Endothelial cell of umbilical vein (primary cell): ENCODE results near the gene ITPR1. TPM values are rescaled to one million over a fixed set of nuclear protein-coding genes. Genes with fewer than 3 reads are reported as not detected.

Source experiments
- BruUV-seq: library from RNA; stranded (reverse); fragments of 400-500 nt; replicated peaks from 2 replicates; lab custom pipeline; 2021; lab: Mats Ljungman, UMichigan
- CTCF ChIA-PET: fragments of 300-600, 350-600 bp; sonication (Branson Sonifier 250); formaldehyde crosslinking; loops from one replicate; lab custom pipeline; 2021; ENCODE audit warnings: antibody characterized with exemption, inconsistent platforms; lab: Charles Lee
- POLR2A ChIA-PET: fragments of 300-600, 350-600 bp; sonication (Branson Sonifier 250); formaldehyde crosslinking; loops from one replicate; lab custom pipeline; 2021; ENCODE audit warnings: antibody characterized with exemption, inconsistent platforms; lab: Charles Lee
- DNase-seq: peaks from one replicate; pipeline ENCODE4 v3.0.0-alpha.2; 2011; ENCODE audit warnings: low read depth, low spot score
- FAIRE-seq: peaks from 2 replicates; lab custom pipeline; 2011; peaks lifted over from hg19 to GRCh38; lab: Jason Lieb, UNC
- H2AFZ ChIP-seq: 2 replicates; pipeline ENCODE4 v1.6.0; 2012; ENCODE audit warnings: low read depth, low read length, control low read depth, inconsistent platforms
- H3K27ac ChIP-seq: 2 replicates; pipeline ENCODE4 v1.5.1; 2011; ENCODE audit warnings: low read depth, mild to moderate bottlenecking, control low read depth, low read length, moderate library complexity; ENCODE audit not compliant: insufficient read depth
- H3K27me3 ChIP-seq, 2 experiments: 2 replicates each; pipeline versions ENCODE4 v1.6.0 to v1.6.1; 2011; ENCODE audit warnings: low read length in 2 of 2, mixed read lengths in 1 of 2; ENCODE audit not compliant: control insufficient read depth in 2 of 2, insufficient read depth in 2 of 2
- H3K36me3 ChIP-seq, 2 experiments: 2 replicates in 1 of 2; 3 replicates in 1 of 2; pipeline ENCODE4 v1.5.1; 2011; ENCODE audit warnings: low read length in 2 of 2, mild to moderate bottlenecking in 1 of 2, moderate library complexity in 1 of 2; ENCODE audit not compliant: control insufficient read depth in 2 of 2, insufficient read depth in 2 of 2; ENCODE audit errors: extremely low read depth in 1 of 2
- H3K4me1 ChIP-seq: 3 replicates; pipeline ENCODE4 v1.5.1; 2011; ENCODE audit warnings: mild to moderate bottlenecking, low read length; ENCODE audit not compliant: control insufficient read depth, insufficient read depth; ENCODE audit errors: extremely low read depth
- H3K4me2 ChIP-seq: 2 replicates; pipeline ENCODE4 v1.6.1; 2011; ENCODE audit warnings: low read length, control low read depth, mixed read lengths; ENCODE audit not compliant: insufficient read depth
- H3K4me3 ChIP-seq, 3 experiments: fragments of 200-600 bp in 1 of 3; sonication (generic), shearing (Covaris generic) in 1 of 3; replicated peaks in 1 of 3; 2 replicates each; pipeline ENCODE4 v1.5.1; 2011 to 2016; ENCODE audit warnings: control low read depth in 3 of 3, low read length in 3 of 3, mild to moderate bottlenecking in 2 of 3, inconsistent platforms in 1 of 3, low read depth in 1 of 3, moderate library complexity in 1 of 3; ENCODE audit not compliant: insufficient read depth in 1 of 3
- H3K79me2 ChIP-seq: 2 replicates; pipeline ENCODE4 v1.6.0; 2012; ENCODE audit warnings: low read length, inconsistent platforms; ENCODE audit not compliant: control insufficient read depth, insufficient read depth
- H3K9ac ChIP-seq: replicated peaks from 2 replicates; pipeline ENCODE3; 2011; ENCODE audit warnings: low read length, control low read depth; ENCODE audit not compliant: insufficient read depth; ENCODE audit errors: extremely low read depth
- H3K9me1 ChIP-seq: replicated peaks from 3 replicates; pipeline ENCODE4 v1.6.0; 2011; ENCODE audit warnings: mild to moderate bottlenecking, low read length; ENCODE audit not compliant: control insufficient read depth, insufficient read depth; ENCODE audit errors: extremely low read depth
- H3K9me3 ChIP-seq: replicated peaks from 2 replicates; pipeline ENCODE4 v1.5.1; 2012; ENCODE audit warnings: low read length, inconsistent platforms; ENCODE audit not compliant: control insufficient read depth, insufficient read depth
- H4K20me1 ChIP-seq: replicated peaks from 2 replicates; pipeline ENCODE3; 2011; ENCODE audit warnings: mild to moderate bottlenecking, low read length; ENCODE audit not compliant: control insufficient read depth, insufficient read depth; ENCODE audit errors: extremely low read depth
- EZH2 ChIP-seq: IDR thresholded peaks from 2 replicates; pipeline ENCODE4 v1.6.1; 2012; ENCODE audit warnings: borderline replicate concordance, low read depth, mild to moderate bottlenecking, moderate library complexity, low read length, inconsistent platforms; ENCODE audit not compliant: severe bottlenecking
- FOS ChIP-seq: IDR thresholded peaks from 2 replicates; pipeline ENCODE4 v1.6.1; 2011; ENCODE audit warnings: mild to moderate bottlenecking, low read length, moderate library complexity, borderline replicate concordance; ENCODE audit not compliant: insufficient read depth
- GATA2 ChIP-seq: IDR thresholded peaks from 2 replicates; pipeline ENCODE4 v1.7.0; 2011; ENCODE audit warnings: low read depth, mild to moderate bottlenecking, moderate library complexity, mixed read lengths, low read length; ENCODE audit not compliant: insufficient read length, insufficient read depth
- JUN ChIP-seq: IDR thresholded peaks from 2 replicates; pipeline ENCODE4 v1.6.1; 2011; ENCODE audit warnings: borderline replicate concordance, low read depth; ENCODE audit not compliant: insufficient read length, insufficient read depth
- MAX ChIP-seq: IDR thresholded peaks from 2 replicates; pipeline ENCODE4 v1.6.1; 2011; ENCODE audit not compliant: insufficient read depth, insufficient read length
- MYC ChIP-seq: IDR thresholded peaks from one replicate; pipeline ENCODE4 v1.6.1; 2011; ENCODE audit warnings: mild to moderate bottlenecking, low read depth, low read length
- POLR2A ChIP-seq: IDR thresholded peaks from 2 replicates; pipeline ENCODE4 v1.6.1; 2012; ENCODE audit warnings: low read depth, mild to moderate bottlenecking, control low read depth, low read length
- POLR2AphosphoS5 ChIP-seq: IDR thresholded peaks from 2 replicates; pipeline ENCODE4 v1.6.1; 2012; ENCODE audit warnings: low read depth, mild to moderate bottlenecking, control low read depth, low read length, moderate library complexity; ENCODE audit not compliant: insufficient read depth
- dilution Hi-C: fragments of 300-500 bp; cut with MboI; formaldehyde crosslinking; loops from one replicate; pipeline ENCODE4 v1.15.0; 2019; ENCODE audit warnings: low sequenced_read_pairs; ENCODE audit not compliant: extremely low pct_ligation_motif_present
- intact Hi-C: fragments of 100-400 bp; cut with micrococcal nuclease; formaldehyde crosslinking; loops from one replicate; pipeline ENCODE4 v1.10.0; 2022
- polyA plus RNA-seq, 4 experiments: library from polyadenylated mRNA; depleted of rRNA in 3 of 4; stranded (reverse) in 3 of 4; unstranded in 1 of 4; fragments of >200 nt; gene quantifications; 2 replicates each; pipeline versions ENCODE4 v1.2.1 to v1.2.3, GENCODE V29; 2011 to 2012; ENCODE audit warnings: missing spikeins in 1 of 4
- total RNA-seq: library from RNA; stranded (reverse); gene quantifications from 2 replicates; pipeline ENCODE4 v1.2.3, GENCODE V29; 2021
- TF ChIP-seq, protein P1 (sequence below), 2 donors: IDR thresholded peaks; 1 replicate in 1 of 2; 2 replicates in 1 of 2; pipeline ENCODE4 v1.5.1; 2011; ENCODE audit warnings: low read length in 2 of 2, mild to moderate bottlenecking in 2 of 2, moderate library complexity in 2 of 2, control low read depth in 1 of 2, inconsistent platforms in 1 of 2, low read depth in 1 of 2; ENCODE audit not compliant: insufficient read depth in 1 of 2; ENCODE audit errors: extremely low read depth in 1 of 2

Gene ITPR1
- total and polyA plus RNA-seq, 2 donors (not counting 3 experiments of a cell fraction or from before 2014, with no cell fraction given): 5.1 to 16.1 TPM

GRCh38 chr3:4755566-4755965, 262.4 kb downstream of the ITPR1 start:
- POLR2A ChIA-PET: no interaction called here
- Histone ChIP-seq H3K79me2 (no peaks in the 10 kb centered on the region), H3K9me1 (no peaks in the 10 kb centered on the region), H3K9ac (no peak overlapping the region), H4K20me1 (no peaks in the 10 kb centered on the region), H3K9me3 (no peaks in the 10 kb centered on the region), H2AFZ (no peak overlapping the region), H3K4me3 (no peak overlapping the region), H3K27ac (no peak overlapping the region), H3K4me2 (no peak overlapping the region), H3K27me3 (no peaks in the 10 kb centered on the region), H3K36me3 (no peaks in the 10 kb centered on the region), H3K4me1 (peaks cover 13% of the 10 kb centered on the region)
- BruUV-seq: no TSS peak
- CTCF ChIA-PET: interaction anchor here (0.8 to 1.1 kb wide), 2 partner anchors 8 to 223 kb away, joined by 3 read pairs; partner anchors contain the start of gene BHLHE40
- TF ChIP-seq POLR2A: no peak
- dilution Hi-C loops (no loop called here), intact Hi-C loops (no loop called here)
- DNase-seq (no peak), FAIRE-seq (no peak)

GRCh38 chr3:4756057-4756775, 263.1 kb downstream of the ITPR1 start:
- Histone ChIP-seq H3K9ac (no peak overlapping the region), H2AFZ (no peak overlapping the region), H3K79me2 (no peaks in the 10 kb centered on the region), H3K9me1 (no peaks in the 10 kb centered on the region), H4K20me1 (no peaks in the 10 kb centered on the region), H3K27me3 (no peaks in the 10 kb centered on the region), H3K4me1 (peaks cover 6% of the 10 kb centered on the region), H3K4me3 (no peak overlapping the region), H3K4me2 (no peak overlapping the region), H3K9me3 (no peaks in the 10 kb centered on the region), H3K36me3 (no peaks in the 10 kb centered on the region), H3K27ac (no peak overlapping the region)
- ChIA-PET CTCF (interaction anchor here (0.6 to 0.8 kb wide), 3 partner anchors 8 to 405 kb away, joined by 3 read pairs; no protein-coding TSS in a partner anchor), POLR2A (no interaction called here)
- TF ChIP-seq POLR2AphosphoS5 (no peak), FOS (no peak), MYC (no peak), EZH2 (no peak), MAX (no peak), JUN (no peak), POLR2A (no peak), GATA2 (no peak)
- TF ChIP-seq, protein P1, sequence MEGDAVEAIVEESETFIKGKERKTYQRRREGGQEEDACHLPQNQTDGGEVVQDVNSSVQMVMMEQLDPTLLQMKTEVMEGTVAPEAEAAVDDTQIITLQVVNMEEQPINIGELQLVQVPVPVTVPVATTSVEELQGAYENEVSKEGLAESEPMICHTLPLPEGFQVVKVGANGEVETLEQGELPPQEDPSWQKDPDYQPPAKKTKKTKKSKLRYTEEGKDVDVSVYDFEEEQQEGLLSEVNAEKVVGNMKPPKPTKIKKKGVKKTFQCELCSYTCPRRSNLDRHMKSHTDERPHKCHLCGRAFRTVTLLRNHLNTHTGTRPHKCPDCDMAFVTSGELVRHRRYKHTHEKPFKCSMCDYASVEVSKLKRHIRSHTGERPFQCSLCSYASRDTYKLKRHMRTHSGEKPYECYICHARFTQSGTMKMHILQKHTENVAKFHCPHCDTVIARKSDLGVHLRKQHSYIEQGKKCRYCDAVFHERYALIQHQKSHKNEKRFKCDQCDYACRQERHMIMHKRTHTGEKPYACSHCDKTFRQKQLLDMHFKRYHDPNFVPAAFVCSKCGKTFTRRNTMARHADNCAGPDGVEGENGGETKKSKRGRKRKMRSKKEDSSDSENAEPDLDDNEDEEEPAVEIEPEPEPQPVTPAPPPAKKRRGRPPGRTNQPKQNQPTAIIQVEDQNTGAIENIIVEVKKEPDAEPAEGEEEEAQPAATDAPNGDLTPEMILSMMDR (IDR thresholded peaks at IDR 0.05; ENCODE audit: extremely low read depth in 1 of 2, insufficient read depth in 1 of 2, low read depth in 1 of 2, low read length in 2 of 2): no peak
- intact Hi-C loops (no loop called here), dilution Hi-C loops (no loop called here)
- no TSS peak for BruUV-seq
- DNase-seq (no peak), FAIRE-seq (no peak)
